D721Med (cell line): ENCODE measurements around the gene SYT9.
"Not testable (repeated sequence)": the region's sequence is repeated elsewhere in the genome, so short reads cannot be mapped to it uniquely, and the experiment has no call there.

Experiments
- DNase-seq: peaks from one replicate; pipeline ENCODE4 v3.0.0; 2011; ENCODE audit warnings: low spot score; ENCODE audit not compliant: insufficient read length
- FAIRE-seq: peaks from 2 replicates; lab custom pipeline; 2011; peaks lifted over from hg19 to GRCh38; lab: Jason Lieb, UNC
- TF ChIP-seq, protein P1 (sequence below): IDR thresholded peaks from 2 replicates; pipeline ENCODE4 v1.5.1; 2012; ENCODE audit warnings: mild to moderate bottlenecking, control low read depth; ENCODE audit not compliant: insufficient read depth; ENCODE audit errors: missing control alignments

SYT9 gene

DNA sequence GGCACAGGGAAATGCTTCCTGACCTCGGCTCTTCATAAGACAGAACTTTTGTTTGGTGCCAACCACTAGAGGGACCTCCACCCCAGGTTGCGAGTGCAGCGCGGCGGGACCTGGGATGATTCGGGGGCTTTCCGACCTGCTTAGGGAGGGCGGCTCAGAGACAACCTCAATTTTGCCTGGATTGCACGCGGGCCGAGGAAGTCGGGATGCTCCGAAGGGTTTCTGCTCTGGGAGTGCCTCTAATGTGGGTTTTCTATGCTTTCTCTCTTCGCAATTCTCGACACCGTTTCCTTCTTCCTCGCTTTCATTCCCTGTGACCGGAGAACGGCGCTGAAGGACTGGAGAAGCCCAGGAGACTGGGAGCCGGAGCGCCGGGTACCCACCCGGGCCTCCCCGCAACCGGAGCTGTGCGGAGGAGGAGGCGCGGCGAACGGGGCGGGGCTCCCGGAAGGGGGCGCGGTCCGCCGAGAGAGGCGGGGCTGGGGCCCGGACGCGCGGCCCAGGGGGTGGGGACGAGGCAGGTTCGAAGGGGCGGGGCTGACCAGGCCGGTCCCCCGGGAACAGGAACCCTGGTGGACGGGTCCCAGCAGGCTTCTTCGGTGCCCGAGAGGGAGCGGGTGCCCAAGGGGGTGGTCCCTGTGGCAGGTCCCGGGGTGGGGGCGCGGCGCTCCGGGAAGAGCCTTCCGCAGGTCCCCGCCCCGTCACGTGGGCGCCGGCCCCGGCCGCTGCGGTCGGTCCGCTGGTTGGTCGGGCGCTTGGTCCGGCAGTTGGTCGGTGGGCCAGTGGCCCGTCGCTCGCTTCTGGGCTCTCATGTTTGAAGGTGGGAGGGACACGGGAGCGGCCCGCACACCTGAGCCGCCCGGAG lies 261.8 kb downstream of the SYT9 start, which contains the start of gene PPFIBP2:
Gene PPFIBP2 (plus strand): TSS at position 766 of the 865 bp plus-strand sequence. CDS start 35,477 bp downstream, outside the sequence.
- TF ChIP-seq, protein P1, sequence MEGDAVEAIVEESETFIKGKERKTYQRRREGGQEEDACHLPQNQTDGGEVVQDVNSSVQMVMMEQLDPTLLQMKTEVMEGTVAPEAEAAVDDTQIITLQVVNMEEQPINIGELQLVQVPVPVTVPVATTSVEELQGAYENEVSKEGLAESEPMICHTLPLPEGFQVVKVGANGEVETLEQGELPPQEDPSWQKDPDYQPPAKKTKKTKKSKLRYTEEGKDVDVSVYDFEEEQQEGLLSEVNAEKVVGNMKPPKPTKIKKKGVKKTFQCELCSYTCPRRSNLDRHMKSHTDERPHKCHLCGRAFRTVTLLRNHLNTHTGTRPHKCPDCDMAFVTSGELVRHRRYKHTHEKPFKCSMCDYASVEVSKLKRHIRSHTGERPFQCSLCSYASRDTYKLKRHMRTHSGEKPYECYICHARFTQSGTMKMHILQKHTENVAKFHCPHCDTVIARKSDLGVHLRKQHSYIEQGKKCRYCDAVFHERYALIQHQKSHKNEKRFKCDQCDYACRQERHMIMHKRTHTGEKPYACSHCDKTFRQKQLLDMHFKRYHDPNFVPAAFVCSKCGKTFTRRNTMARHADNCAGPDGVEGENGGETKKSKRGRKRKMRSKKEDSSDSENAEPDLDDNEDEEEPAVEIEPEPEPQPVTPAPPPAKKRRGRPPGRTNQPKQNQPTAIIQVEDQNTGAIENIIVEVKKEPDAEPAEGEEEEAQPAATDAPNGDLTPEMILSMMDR, result peak; percentile 56
- DNase-seq (peak; percentile 56), FAIRE-seq (no peak)

- no peak for FAIRE-seq
These were observed 262.4 kb downstream of the SYT9 start for GRCh38 chr11:7514099-7514591.

DNA sequence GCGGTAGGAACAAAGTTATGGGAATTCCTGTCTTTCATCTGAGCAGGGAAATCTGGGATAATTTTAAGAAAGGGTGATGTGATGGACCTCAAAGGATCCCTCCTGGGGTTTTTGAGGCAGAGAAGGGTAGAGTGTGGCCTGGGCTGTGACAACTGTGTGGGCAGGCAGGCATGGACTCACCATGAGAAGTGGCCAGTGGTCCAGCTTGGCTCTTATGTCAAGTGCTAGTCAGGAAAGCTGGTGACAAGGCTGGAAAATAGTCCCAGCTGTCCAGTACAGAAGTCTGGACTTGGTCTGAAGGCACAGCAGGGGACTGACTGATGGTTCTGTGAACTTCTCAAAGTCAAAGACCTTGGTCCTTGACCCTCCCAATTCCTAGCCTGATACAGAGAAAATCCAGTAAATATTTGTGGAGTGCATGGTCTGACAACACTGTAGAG lies 263.8 kb downstream of the SYT9 start:
- FAIRE-seq, result no peak
- no peak for DNase-seq
- TF ChIP-seq, protein P1, result no peak

More at GRCh38 chr11:7514099-7514591, 262.4 kb downstream of the SYT9 start:
- DNase-seq, result no peak
- TF ChIP-seq, protein P1, result no peak

DNA sequence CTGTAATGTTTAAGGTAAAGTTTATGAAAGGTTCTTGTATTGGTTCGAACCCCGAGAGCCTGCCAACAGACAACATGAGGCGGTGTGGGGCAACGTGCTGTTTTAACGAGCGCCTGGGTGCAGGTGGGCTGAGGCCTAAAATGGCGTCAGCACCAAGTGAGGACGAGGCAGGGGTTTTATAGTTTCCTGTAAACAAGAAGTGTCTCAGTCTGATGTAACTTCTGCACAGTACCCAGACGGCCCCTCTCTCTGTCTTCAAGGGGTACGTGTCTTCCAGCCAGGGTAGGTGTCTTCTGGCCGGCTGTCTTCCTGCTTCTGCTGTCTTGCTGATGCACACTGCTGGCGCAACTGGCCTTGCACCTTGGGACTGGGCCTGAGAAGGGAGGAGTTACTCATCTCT lies 264.8 kb downstream of the SYT9 start:
- FAIRE-seq (no peak), DNase-seq (no peak)
- TF ChIP-seq, protein P1, result no peak

- DNase-seq, FAIRE-seq: not testable (repeated sequence)
These were observed 266.0 kb downstream of the SYT9 start for GRCh38 chr11:7517743-7518142.
